Astrocyte (in vitro differentiated cells and primary cell): ENCODE data around the gene MTNR1B.

Experiments used
- CTCF ChIP-seq: IDR thresholded peaks from 2 replicates; pipeline ENCODE4 v1.5.1; 2011; ENCODE audit warnings: low read depth, mild to moderate bottlenecking, inconsistent platforms, low read length, moderate library complexity; ENCODE audit not compliant: insufficient read depth
- EZH2 ChIP-seq: IDR thresholded peaks from 2 replicates; pipeline ENCODE4 v1.6.1; 2012; ENCODE audit warnings: mild to moderate bottlenecking, low read length, inconsistent platforms; ENCODE audit not compliant: insufficient read depth

- TF ChIP-seq CTCF (no peak), EZH2 (no peak)
Observed at GRCh38 chr11:92964471-92964870, 5.0 kb upstream of the MTNR1B start.
